HG03469 (cell line): ENCODE data around the gene ALDH2.
"Not testable (repeated sequence)": the region's sequence is repeated elsewhere in the genome, so short reads cannot be mapped to it uniquely, and the experiment has no call there.

Source experiments
- ATAC-seq: cut with Tn5 transposase; IDR thresholded peaks from one replicate; pipeline ENCODE4 v1.9.1; 2021; ENCODE audit warnings: mild to moderate bottlenecking, moderate library complexity, moderate number of reproducible peaks; ENCODE audit not compliant: unreplicated experiment

ALDH2 gene

GRCh38 chr12:111784953-111785352, 18.2 kb downstream of the ALDH2 start:
- ATAC-seq = no peak

- ATAC-seq = no peak
Observed at GRCh38 chr12:111785651-111786050, 18.9 kb downstream of the ALDH2 start.

- ATAC-seq = no peak
Observed at GRCh38 chr12:111788178-111788654, 21.5 kb downstream of the ALDH2 start.

- ATAC-seq = no peak
Observed at GRCh38 chr12:111789779-111790178, 23.0 kb downstream of the ALDH2 start.

GRCh38 chr12:111791507-111791906, 24.8 kb downstream of the ALDH2 start:
- no peak for ATAC-seq

GRCh38 chr12:111792155-111792855, 25.6 kb downstream of the ALDH2 start:
- no peak for ATAC-seq

GRCh38 chr12:111792856-111793235, 26.1 kb downstream of the ALDH2 start:
- no peak for ATAC-seq

- no peak for ATAC-seq
Observed at GRCh38 chr12:111798182-111798581, 31.4 kb downstream of the ALDH2 start.

- ATAC-seq = no peak
Observed at GRCh38 chr12:111799758-111800157, 33.0 kb downstream of the ALDH2 start.

- ATAC-seq = no peak
Observed at GRCh38 chr12:111803038-111803626, 36.4 kb downstream of the ALDH2 start.

- no peak for ATAC-seq
Observed at GRCh38 chr12:111803851-111804250, 37.1 kb downstream of the ALDH2 start.

GRCh38 chr12:111806304-111806703, 39.6 kb downstream of the ALDH2 start:
- no peak for ATAC-seq

- no peak for ATAC-seq
Observed at GRCh38 chr12:111807232-111807631, 40.5 kb downstream of the ALDH2 start.

GRCh38 chr12:111812881-111813741, 46.4 kb downstream of the ALDH2 start:
- no peak for ATAC-seq

- ATAC-seq = no peak
Observed at GRCh38 chr12:111816065-111816615, 49.4 kb downstream of the ALDH2 start.

- not testable (repeated sequence) for ATAC-seq
Observed at GRCh38 chr12:111816898-111817297, 50.2 kb downstream of the ALDH2 start.

GRCh38 chr12:111818340-111818739, 51.6 kb downstream of the ALDH2 start:
- no peak for ATAC-seq

GRCh38 chr12:111819191-111820158, 52.7 kb downstream of the ALDH2 start:
- no peak for ATAC-seq

GRCh38 chr12:111820828-111821227, 54.1 kb downstream of the ALDH2 start:
- ATAC-seq = not testable (repeated sequence)

GRCh38 chr12:111822886-111823285, 56.2 kb downstream of the ALDH2 start:
- no peak for ATAC-seq
